Esophagus (tissue), 2 donors: ENCODE data around the gene ARAP1. TPM values are rescaled to one million over a fixed set of nuclear protein-coding genes. Genes with fewer than 3 reads are reported as not detected.

Experiments used
- H3K27ac ChIP-seq, 2 donors: one replicate each; pipeline ENCODE4 v1.5.1; 2013; ENCODE audit warnings: low read depth in 2 of 2, mild to moderate bottlenecking in 2 of 2, inconsistent platforms in 1 of 2, low read length in 1 of 2, moderate library complexity in 1 of 2
- H3K27me3 ChIP-seq, 2 donors: one replicate each; pipeline ENCODE4 v1.6.1; 2013; ENCODE audit warnings: low read length in 2 of 2, control low read depth in 1 of 2, mild to moderate bottlenecking in 1 of 2; ENCODE audit not compliant: insufficient read depth in 2 of 2, control insufficient read depth in 1 of 2
- H3K36me3 ChIP-seq, 2 donors: one replicate each; pipeline ENCODE4 v1.6.1; 2013; ENCODE audit warnings: low read length in 1 of 2; ENCODE audit not compliant: control insufficient read depth in 2 of 2, insufficient read depth in 2 of 2
- H3K4me1 ChIP-seq, 2 donors: one replicate each; pipeline ENCODE4 v1.6.1; 2013; ENCODE audit warnings: low read length in 1 of 2; ENCODE audit not compliant: control insufficient read depth in 2 of 2, insufficient read depth in 2 of 2
- H3K4me3 ChIP-seq, 2 donors: one replicate each; pipeline ENCODE4 v1.5.1; 2013; ENCODE audit warnings: low read length in 2 of 2, mild to moderate bottlenecking in 2 of 2, low read depth in 1 of 2, moderate library complexity in 1 of 2
- H3K9me3 ChIP-seq, 2 donors: one replicate each; pipeline ENCODE4 v1.6.1; 2013; ENCODE audit warnings: mild to moderate bottlenecking in 2 of 2, low read depth in 1 of 2, low read length in 1 of 2, moderate library complexity in 1 of 2; ENCODE audit not compliant: control insufficient read depth in 2 of 2, insufficient read depth in 1 of 2
- WGBS, 2 donors: extraction: QIAGEN DNeasy Blood & Tissue Kit; methylation state at CpG; one replicate each; pipeline ENCODE4 v1.1.7; 2013; 5-methylcytosine and 5-hydroxymethylcytosine counted together
- polyA plus RNA-seq, 2 donors: library from polyadenylated mRNA; stranded (reverse); fragments of 200-250 nt; gene quantifications; one replicate each; pipeline ENCODE4 v1.2.3, GENCODE V29; 2013
- donor health status: healthy with polysubstance abuse.
- donor health status: Bipolar disorder and iron deficiency.

The ARAP1 gene
- polyA plus RNA-seq, 2 donors: 28.4 to 45.3 TPM

DNA sequence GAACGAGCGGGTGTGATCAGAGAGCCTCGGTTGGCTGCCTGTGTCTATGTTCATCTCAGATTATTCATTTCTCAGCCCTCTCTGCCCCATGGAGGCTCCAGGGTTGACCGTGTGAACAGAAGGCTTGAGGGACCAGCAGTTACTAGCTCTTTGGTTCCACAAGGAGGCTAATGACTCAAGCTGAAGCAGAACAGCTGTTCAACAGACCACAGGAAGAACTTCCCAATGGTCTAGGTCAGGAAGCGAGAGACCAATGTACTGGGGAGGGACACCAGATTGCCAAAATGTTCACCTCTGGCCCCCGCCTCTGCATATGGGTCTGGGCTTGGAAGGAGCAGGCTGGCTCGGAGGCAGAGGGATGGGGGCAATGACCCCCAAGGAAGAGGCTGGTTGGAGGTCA lies 63.3 kb downstream of the ARAP1 start:
- H3K27ac ChIP-seq: no peak overlapping the region
- 88 to 92% methylated on average over 7 of the region's 7 CpGs for WGBS, 2 donors
- peaks cover 5 to 64% of the 10 kb centered on the region in 2 donors for H3K36me3 ChIP-seq

DNA sequence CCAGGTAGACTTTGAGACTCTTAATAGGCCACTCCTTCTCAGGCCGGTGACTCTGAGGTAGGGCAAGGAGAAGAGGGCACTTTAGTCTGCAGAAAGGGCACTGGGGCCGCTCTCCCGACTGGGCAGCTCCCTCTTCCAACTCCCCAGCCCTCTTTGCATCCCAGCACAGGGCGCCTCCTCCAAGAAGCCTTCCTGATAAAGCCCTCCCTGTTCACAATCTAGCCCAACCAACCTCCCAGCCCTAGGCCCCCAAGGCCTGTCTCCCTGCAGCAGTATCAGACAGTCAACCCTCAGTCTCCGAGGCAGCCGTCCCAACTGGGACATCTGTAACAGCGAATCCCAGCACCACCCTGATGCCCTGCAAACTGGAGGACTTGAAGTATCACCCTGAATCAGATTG lies 63.7 kb downstream of the ARAP1 start:
- Histone ChIP-seq H3K4me3 (no peak overlapping the region), H3K4me1 (peaks cover 0 to 3% of the 10 kb centered on the region in 2 donors), H3K27ac (no peak overlapping the region), H3K9me3 (no peaks in the 10 kb centered on the region), H3K36me3 (peaks cover 5 to 62% of the 10 kb centered on the region in 2 donors), H3K27me3 (no peaks in the 10 kb centered on the region)
- WGBS, 2 donors: 91 to 95% methylated on average over 7 of the region's 7 CpGs

More for the DNA sequence above, 63.3 kb downstream of the ARAP1 start:
- no peaks in the 10 kb centered on the region for H3K27me3 ChIP-seq
- peaks cover 0 to 3% of the 10 kb centered on the region in 2 donors for H3K4me1 ChIP-seq
- H3K4me3 ChIP-seq: no peak overlapping the region
- no peaks in the 10 kb centered on the region for H3K9me3 ChIP-seq

DNA sequence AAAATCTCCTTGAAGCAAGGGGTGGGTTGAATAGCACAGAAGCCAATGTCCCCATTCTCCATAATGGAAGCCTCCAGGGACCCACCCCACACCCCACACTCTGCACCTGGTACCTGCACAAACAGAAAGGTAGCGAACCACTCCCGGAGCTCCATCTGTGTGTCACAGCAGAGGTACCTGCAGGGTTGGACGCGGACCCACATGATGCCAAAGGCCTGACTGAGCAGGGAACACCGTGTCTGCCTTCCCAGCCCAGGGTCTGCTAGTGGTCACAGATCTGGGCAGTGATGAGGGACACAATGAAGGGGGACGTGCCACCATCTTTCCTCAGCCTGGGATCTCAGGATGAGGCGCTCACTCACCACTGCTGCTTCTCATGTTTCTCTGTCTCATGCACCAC lies 64.9 kb downstream of the ARAP1 start:
- Histone ChIP-seq H3K27me3 (no peaks in the 10 kb centered on the region), H3K27ac (no peak overlapping the region), H3K4me3 (no peak overlapping the region), H3K36me3 (peaks cover 0 to 52% of the 10 kb centered on the region in 2 donors), H3K4me1 (peaks cover 0 to 3% of the 10 kb centered on the region in 2 donors), H3K9me3 (no peaks in the 10 kb centered on the region)
- 85 to 89% methylated on average over 7 of the region's 7 CpGs for WGBS, 2 donors

DNA sequence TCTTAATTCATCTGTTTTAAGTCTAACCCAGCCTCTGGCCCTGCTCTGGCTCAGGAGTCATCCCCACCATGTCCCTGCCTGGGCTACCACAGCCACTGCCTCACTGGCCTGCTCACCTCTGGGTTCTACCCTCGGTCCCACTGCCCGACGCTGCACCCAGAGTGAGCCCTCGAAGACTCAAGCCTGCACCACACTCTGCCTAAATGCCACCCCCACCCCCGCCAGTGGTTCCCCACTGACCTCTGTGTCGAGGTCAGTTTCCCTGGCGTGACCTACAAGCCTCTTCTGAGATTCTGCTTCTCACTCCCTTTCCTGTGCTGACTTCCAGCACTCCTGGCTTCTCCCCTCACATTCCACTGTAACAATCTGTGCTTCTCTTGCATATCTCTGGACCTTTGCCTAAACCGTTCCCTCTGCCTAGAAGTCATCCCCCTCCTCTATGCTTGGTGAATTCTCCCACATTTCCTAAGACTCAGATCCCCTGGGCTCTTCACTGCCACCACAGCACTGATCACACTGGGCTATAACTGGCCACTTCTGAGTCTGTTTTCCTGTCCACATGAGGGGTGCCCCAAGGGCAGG lies 65.5 kb downstream of the ARAP1 start:
- peaks cover 0 to 47% of the 10 kb centered on the region in 2 donors for H3K36me3 ChIP-seq

DNA sequence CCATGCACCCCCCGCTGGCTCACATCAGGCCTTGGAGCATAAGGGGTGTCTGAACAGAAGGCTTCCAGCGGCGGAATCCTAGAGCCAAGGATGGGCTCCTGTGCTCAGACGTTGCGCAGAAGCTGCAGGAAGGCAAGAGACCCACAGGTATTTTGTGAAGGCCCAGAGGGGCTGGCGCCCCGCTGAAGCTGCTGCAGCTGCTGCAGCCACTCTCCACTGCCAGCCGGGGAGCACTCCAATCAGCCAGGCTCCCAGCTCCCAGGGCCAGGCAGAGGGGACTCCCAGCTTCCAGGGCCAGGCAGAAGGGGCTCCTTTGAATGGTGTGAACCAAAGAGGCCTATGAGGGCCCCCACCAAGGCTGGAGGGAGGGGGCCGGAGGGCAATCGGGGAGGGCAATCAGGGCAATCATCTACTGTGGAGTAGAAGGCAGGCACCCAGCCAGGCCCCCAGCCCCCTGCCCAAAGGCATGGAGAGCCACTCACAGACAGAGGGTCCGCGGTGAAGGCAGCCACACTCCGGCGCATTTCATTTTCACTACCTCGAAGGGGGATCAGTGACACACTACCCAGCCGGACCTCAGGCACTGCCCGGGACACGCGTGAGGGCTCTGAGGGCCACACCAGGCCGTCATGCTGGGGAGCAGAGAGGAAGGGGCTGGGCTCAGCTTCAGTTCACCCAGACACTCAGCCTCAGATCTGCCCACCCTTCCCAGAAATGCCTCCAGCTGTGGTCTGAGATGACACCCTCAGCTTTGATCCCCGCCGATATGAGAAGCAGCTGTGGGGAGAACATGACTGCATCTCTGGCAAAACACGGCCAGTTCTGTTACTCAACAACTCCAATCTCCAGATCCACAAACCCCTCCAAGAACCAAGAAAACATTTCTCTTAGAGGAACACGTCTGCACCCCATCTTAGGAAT lies 66.4 kb downstream of the ARAP1 start:
- peaks cover 0 to 40% of the 10 kb centered on the region in 2 donors for H3K36me3 ChIP-seq
- 69 to 70% methylated on average over 24 of the region's 24 CpGs for WGBS, 2 donors

More for the DNA sequence above, 65.5 kb downstream of the ARAP1 start:
- H3K4me3 ChIP-seq: no peak overlapping the region
- no peaks in the 10 kb centered on the region for H3K27me3 ChIP-seq
- WGBS, 2 donors: 77 to 78% methylated on average over 8 of the region's 8 CpGs
- peaks cover 0 to 4% of the 10 kb centered on the region in 2 donors for H3K4me1 ChIP-seq
- H3K27ac ChIP-seq: peak overlapping the region; percentile 13 to 38
- no peaks in the 10 kb centered on the region for H3K9me3 ChIP-seq

DNA sequence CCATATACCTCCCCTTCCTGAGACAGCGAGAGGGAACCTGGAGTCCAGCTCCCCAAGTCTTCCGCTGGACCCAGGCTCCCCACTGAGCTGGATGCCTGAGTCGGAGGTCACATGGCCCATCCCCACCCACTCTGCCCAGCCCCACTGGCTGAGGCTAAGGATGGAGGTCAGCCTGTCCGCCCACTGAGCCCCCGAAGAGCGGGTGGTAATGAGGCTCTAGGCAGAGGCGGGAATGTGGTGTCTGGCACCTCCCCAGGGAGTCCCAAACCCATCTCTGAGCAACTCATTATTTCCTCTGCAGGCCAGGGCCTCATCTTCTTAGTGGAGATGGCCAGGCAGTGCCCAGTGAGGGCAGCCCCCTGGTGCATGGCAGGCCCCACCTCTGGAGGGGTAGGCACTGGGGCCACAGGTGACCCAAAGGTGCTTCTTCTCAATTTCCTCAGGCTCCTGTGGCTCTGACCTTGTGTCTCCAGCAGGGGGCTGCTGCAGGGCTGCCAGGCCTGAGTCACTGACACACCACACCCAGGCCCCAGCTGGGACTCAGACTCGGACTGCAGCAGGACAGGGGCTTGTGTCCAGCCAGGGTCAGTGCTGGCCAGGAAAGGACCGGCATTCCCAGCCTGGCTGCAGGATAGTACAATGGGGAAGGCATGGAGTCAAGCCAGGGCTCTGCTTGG lies 67.8 kb downstream of the ARAP1 start:
- Histone ChIP-seq H3K36me3 (peaks cover 0 to 29% of the 10 kb centered on the region in 2 donors), H3K27ac (no peak overlapping the region), H3K27me3 (no peaks in the 10 kb centered on the region), H3K4me1 (peaks cover 0 to 10% of the 10 kb centered on the region in 2 donors), H3K4me3 (no peak overlapping the region), H3K9me3 (no peaks in the 10 kb centered on the region)
- 56 to 64% methylated on average over 9 of the region's 9 CpGs for WGBS, 2 donors

More for the DNA sequence above, 66.4 kb downstream of the ARAP1 start:
- H3K9me3 ChIP-seq: no peaks in the 10 kb centered on the region
- peaks cover 0 to 10% of the 10 kb centered on the region in 2 donors for H3K4me1 ChIP-seq
- H3K4me3 ChIP-seq: no peak overlapping the region
- peak overlapping the region; percentile 28 to 63 for H3K27ac ChIP-seq
- no peaks in the 10 kb centered on the region for H3K27me3 ChIP-seq

DNA sequence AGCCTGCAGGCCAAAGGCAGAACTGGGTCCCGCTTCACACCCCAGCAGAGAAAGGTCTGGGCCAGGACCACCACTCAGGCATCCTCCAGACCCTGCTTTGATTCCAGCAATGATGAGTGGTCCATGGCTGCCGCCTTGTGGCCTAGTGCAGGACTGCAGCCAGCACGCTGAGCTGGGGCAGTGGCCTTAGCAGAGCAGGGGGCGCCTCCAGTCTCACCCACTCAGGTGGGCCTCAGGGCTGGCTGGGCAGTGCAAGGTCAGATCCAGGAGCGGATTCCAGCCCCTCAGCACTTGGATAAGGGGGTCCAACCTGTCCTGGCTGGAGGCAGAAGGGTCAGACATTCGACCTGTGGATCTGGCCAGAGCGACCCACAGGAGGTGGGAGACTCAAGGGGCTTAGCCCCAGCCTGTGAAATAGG lies 68.4 kb downstream of the ARAP1 start:
- H3K36me3 ChIP-seq: peaks cover 0 to 24% of the 10 kb centered on the region in 2 donors
- no peaks in the 10 kb centered on the region for H3K9me3 ChIP-seq
- WGBS, 2 donors: 50 to 55% methylated on average over 7 of the region's 7 CpGs
- no peak overlapping the region for H3K27ac ChIP-seq
- no peaks in the 10 kb centered on the region for H3K27me3 ChIP-seq
- peaks cover 0 to 10% of the 10 kb centered on the region in 2 donors for H3K4me1 ChIP-seq
- H3K4me3 ChIP-seq: no peak overlapping the region

DNA sequence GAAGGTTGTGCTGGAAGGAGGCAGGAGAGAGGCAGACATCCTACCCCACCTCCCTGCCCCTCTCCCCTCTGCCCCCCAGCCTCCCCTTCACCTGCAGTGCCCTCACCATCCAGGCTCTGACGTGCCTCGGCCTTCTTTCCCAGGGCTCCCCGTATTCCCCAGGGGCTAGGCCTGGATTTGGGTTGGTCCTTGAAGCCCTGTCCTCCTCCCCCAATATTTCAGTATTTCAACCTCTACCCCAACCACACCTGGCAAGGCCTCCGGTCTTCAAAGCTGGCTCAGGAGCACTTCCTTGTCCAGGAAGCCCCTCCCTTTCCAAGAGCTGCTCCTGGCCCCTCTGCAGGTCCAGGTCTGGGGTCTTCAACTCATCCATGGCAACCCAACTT lies 69.4 kb downstream of the ARAP1 start:
- Histone ChIP-seq H3K4me3 (no peak overlapping the region), H3K36me3 (peaks cover 0 to 19% of the 10 kb centered on the region in 2 donors), H3K27ac (no peak overlapping the region), H3K27me3 (peaks cover 0 to 3% of the 10 kb centered on the region in 2 donors), H3K9me3 (no peaks in the 10 kb centered on the region), H3K4me1 (peaks cover 0 to 10% of the 10 kb centered on the region in 2 donors)
- 48 to 64% methylated on average over 4 of the region's 4 CpGs for WGBS, 2 donors

DNA sequence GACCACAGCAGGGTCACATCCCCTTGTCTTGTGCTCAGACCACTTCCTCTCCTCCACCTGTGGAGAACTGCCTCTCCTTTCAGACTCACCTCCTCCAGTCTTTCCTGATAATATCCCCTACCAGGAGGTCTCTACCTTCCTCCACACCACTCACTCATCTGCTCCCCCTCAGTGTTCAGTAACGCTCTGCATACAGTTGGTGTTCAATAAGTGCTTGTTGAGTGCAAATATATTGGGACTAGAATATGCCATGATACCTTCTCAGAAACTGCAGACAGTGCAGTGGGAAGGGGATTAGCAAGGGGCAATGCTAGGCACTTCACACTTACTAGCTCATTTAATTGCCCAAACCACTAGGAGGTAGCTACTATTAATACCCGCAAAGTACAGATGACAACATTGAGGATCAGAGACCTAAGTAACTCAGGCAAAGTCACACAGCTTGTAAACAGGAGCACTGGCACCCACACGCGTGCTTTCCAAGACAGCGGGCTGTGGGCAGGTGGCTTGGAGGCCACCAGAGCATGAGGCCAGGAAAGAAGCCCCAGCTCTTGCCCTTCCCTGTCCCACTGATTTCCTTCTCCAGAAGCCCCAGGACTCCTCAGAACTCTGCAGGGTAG lies 69.9 kb downstream of the ARAP1 start:
- Histone ChIP-seq H3K4me3 (no peak overlapping the region), H3K4me1 (peaks cover 0 to 10% of the 10 kb centered on the region in 2 donors), H3K27me3 (peaks cover 0 to 3% of the 10 kb centered on the region in 2 donors), H3K9me3 (no peaks in the 10 kb centered on the region), H3K27ac (no peak overlapping the region), H3K36me3 (peaks cover 0 to 15% of the 10 kb centered on the region in 2 donors)
- WGBS, 2 donors: 70 to 80% methylated on average over 5 of the region's 5 CpGs
